Trophoblast cell (in vitro differentiated cells and primary cell): ENCODE measurements around the gene MED12.

Source experiments
- DNase-seq, 2 donors: peaks; one replicate each; pipeline ENCODE4 v3.0.0-alpha.2; 2016
- H2AFZ ChIP-seq: 2 replicates; pipeline ENCODE4 v1.6.1; 2013; ENCODE audit warnings: low read length, moderate library complexity, mild to moderate bottlenecking; ENCODE audit not compliant: insufficient read depth, poor library complexity
- H2AK5ac ChIP-seq: 2 replicates; pipeline ENCODE4 v1.6.1; 2013; ENCODE audit warnings: mild to moderate bottlenecking, low read length
- H2BK120ac ChIP-seq: 2 replicates; pipeline ENCODE4 v1.6.1; 2013; ENCODE audit warnings: low read length, mild to moderate bottlenecking, moderate library complexity; ENCODE audit not compliant: insufficient read depth, poor library complexity
- H2BK12ac ChIP-seq: 2 replicates; pipeline ENCODE4 v1.6.1; 2013; ENCODE audit warnings: mild to moderate bottlenecking, low read length, moderate library complexity
- H2BK5ac ChIP-seq: 2 replicates; pipeline ENCODE4 v1.6.1; 2013; ENCODE audit warnings: low read length, low read depth, moderate library complexity, mild to moderate bottlenecking; ENCODE audit not compliant: poor library complexity
- H3K14ac ChIP-seq: 2 replicates; pipeline ENCODE4 v1.6.1; 2013; ENCODE audit warnings: mild to moderate bottlenecking, low read length
- H3K18ac ChIP-seq: 2 replicates; pipeline ENCODE4 v1.6.1; 2013; ENCODE audit warnings: mild to moderate bottlenecking, low read length
- H3K23ac ChIP-seq: 2 replicates; pipeline ENCODE4 v1.6.1; 2013; ENCODE audit warnings: low read length
- H3K27ac ChIP-seq: 2 replicates; pipeline ENCODE4 v1.5.1; 2013; ENCODE audit warnings: low read depth, mild to moderate bottlenecking, inconsistent platforms, low read length, moderate library complexity
- H3K27me3 ChIP-seq: 2 replicates; pipeline ENCODE4 v1.6.1; 2013; ENCODE audit warnings: inconsistent platforms, mild to moderate bottlenecking, low read length, moderate library complexity; ENCODE audit not compliant: insufficient read depth
- H3K36me3 ChIP-seq, 2 experiments: 1 replicate in 1 of 2; 2 replicates in 1 of 2; pipeline ENCODE4 v1.6.1; 2013; ENCODE audit warnings: low read length in 2 of 2, mild to moderate bottlenecking in 2 of 2, moderate library complexity in 1 of 2; ENCODE audit not compliant: insufficient read depth in 2 of 2, control insufficient read depth in 1 of 2
- H3K4ac ChIP-seq: 2 replicates; pipeline ENCODE4 v1.6.1; 2013; ENCODE audit warnings: low read depth, mild to moderate bottlenecking, low read length, moderate library complexity
- H3K4me1 ChIP-seq, 2 experiments: 1 replicate in 1 of 2; 2 replicates in 1 of 2; pipeline ENCODE4 v1.6.1; 2013; ENCODE audit warnings: low read length in 2 of 2, mild to moderate bottlenecking in 2 of 2, moderate library complexity in 1 of 2; ENCODE audit not compliant: insufficient read depth in 2 of 2, control insufficient read depth in 1 of 2
- H3K4me2 ChIP-seq: 2 replicates; pipeline ENCODE4 v1.6.1; 2013; ENCODE audit warnings: inconsistent platforms, mild to moderate bottlenecking, low read length, moderate library complexity
- H3K4me3 ChIP-seq: 2 replicates; pipeline ENCODE4 v1.5.1; 2013; ENCODE audit warnings: mild to moderate bottlenecking, low read depth, low read length, inconsistent platforms
- H3K79me1 ChIP-seq: one replicate; pipeline ENCODE4 v1.6.1; 2013; ENCODE audit warnings: low read length
- H3K79me2 ChIP-seq: 2 replicates; pipeline ENCODE4 v1.6.1; 2013; ENCODE audit warnings: low read length, mild to moderate bottlenecking; ENCODE audit not compliant: control insufficient read depth, insufficient read depth, poor library complexity
- H3K9ac ChIP-seq: 2 replicates; pipeline ENCODE4 v1.6.1; 2013; ENCODE audit warnings: mild to moderate bottlenecking, low read length
- H3K9me3 ChIP-seq: 2 replicates; pipeline ENCODE4 v1.6.1; 2013; ENCODE audit warnings: low read depth, mild to moderate bottlenecking, control low read depth, inconsistent platforms, low read length; ENCODE audit not compliant: insufficient read depth
- H4K12ac ChIP-seq: 2 replicates; pipeline ENCODE4 v1.6.1; 2013; ENCODE audit warnings: low read depth, mild to moderate bottlenecking, low read length, moderate library complexity
- H4K8ac ChIP-seq: 2 replicates; pipeline ENCODE4 v1.6.1; 2013; ENCODE audit warnings: low read depth, mild to moderate bottlenecking, low read length, moderate library complexity
- H4K91ac ChIP-seq: one replicate; pipeline ENCODE4 v1.6.1; 2013; ENCODE audit warnings: low read depth, mild to moderate bottlenecking, low read length, moderate library complexity
- WGBS: extraction: QIAGEN DNeasy Blood & Tissue Kit; methylation state at CpG from one replicate; pipeline ENCODE4 v1.1.7; 2013; ENCODE audit warnings: missing lambda C conversion rate; ENCODE audit not compliant: insufficient read length, insufficient coverage; ENCODE audit errors: extremely low coverage; 5-methylcytosine and 5-hydroxymethylcytosine counted together

The MED12 gene

DNA sequence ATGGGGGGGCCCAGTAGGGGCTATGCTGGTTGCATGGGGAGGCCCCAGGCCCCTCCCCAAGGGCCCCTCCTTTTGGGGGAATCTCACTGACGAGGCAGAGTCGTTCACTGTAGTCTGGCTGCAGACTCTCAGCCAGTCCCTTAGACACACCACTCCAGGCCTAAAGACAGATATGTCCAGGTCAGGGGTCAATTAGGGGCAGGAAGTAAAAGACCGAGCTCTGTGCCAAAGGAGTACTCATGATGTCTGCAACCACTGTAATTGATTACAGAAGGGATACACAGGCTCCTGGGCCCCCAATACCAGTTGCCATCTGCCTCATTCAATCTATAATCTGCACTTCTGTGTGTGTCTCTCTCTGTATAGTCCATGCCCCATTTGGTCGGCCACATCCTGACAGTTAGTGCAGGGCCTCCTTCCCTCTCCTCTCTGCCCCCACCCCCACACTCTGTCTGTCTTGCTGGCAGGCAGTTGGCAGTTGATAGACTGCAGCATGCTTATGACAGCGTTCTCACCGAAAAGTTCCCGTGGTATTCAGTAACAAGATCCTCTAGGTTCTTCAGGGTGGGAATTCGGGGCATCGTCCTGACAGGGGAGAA, 10.5 kb upstream of the MED12 start:
- Histone ChIP-seq H3K4ac (no peak overlapping the region), H3K27me3 (no peaks in the 10 kb centered on the region), H2AFZ (no peak overlapping the region)

DNA sequence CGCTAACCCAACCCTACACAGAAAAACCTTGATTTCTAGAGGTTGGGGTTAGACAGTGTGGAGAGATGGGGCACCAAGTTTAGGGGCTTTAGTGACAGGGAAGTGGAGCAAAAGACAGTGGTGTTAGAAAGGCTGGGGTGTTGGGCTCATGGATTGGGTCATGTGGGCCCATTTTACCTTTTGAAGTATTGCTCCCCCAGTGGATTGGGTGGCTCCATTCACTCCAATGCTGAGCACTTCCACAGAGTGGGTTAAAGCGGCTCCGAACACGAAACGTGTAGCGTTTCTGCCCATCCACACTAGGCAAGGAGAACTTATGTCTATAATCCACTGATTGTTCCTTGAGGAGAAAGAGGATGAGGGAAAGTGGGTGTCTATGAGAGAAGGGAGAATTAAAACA, 9.3 kb upstream of the MED12 start:
- no peak overlapping the region for H2AK5ac ChIP-seq
- H3K79me1 ChIP-seq = peaks cover 5% of the 10 kb centered on the region
- no peak overlapping the region for H3K18ac ChIP-seq
- H3K4ac ChIP-seq = no peak overlapping the region
- no peak overlapping the region for H3K27ac ChIP-seq
- no peak overlapping the region for H3K4me3 ChIP-seq
- H4K12ac ChIP-seq = no peak overlapping the region
- peaks cover 12 to 22% of the 10 kb centered on the region in 2 experiments for H3K4me1 ChIP-seq
- H2BK120ac ChIP-seq = peak overlapping the region; percentile 38
- DNase-seq = no peak
- H3K9me3 ChIP-seq = no peaks in the 10 kb centered on the region
- no peak overlapping the region for H3K14ac ChIP-seq
- no peak overlapping the region for H4K8ac ChIP-seq
- no peak overlapping the region for H3K4me2 ChIP-seq
- H3K23ac ChIP-seq = no peak overlapping the region
- H3K79me2 ChIP-seq = no peaks in the 10 kb centered on the region
- H2AFZ ChIP-seq = no peak overlapping the region
- no peak overlapping the region for H3K9ac ChIP-seq
- no peaks in the 10 kb centered on the region for H3K27me3 ChIP-seq
- no peak overlapping the region for H2BK5ac ChIP-seq
- no peaks in the 10 kb centered on the region for H3K36me3 ChIP-seq
- WGBS = 100% methylated on average over 1 of the region's 6 CpGs
- no peak overlapping the region for H2BK12ac ChIP-seq
- H4K91ac ChIP-seq = peak overlapping the region; percentile 57

More for the DNA sequence above, 10.5 kb upstream of the MED12 start:
- peak overlapping the region; percentile 47 for H3K4me2 ChIP-seq
- peaks cover 14 to 30% of the 10 kb centered on the region in 2 experiments for H3K4me1 ChIP-seq
- peak overlapping the region; percentile 61 for H2BK12ac ChIP-seq
- peak overlapping the region; percentile 12 for H2BK5ac ChIP-seq
- H3K36me3 ChIP-seq = no peaks in the 10 kb centered on the region
- H3K9ac ChIP-seq = no peak overlapping the region
- H3K27ac ChIP-seq = peak overlapping the region; percentile 61
- H4K91ac ChIP-seq = peak overlapping the region; percentile 36
- DNase-seq = no peak
- H3K79me1 ChIP-seq = peaks cover 7% of the 10 kb centered on the region
- no peak overlapping the region for H2AK5ac ChIP-seq
- H3K79me2 ChIP-seq = no peaks in the 10 kb centered on the region
- no peak overlapping the region for H4K12ac ChIP-seq
- no CpG with 5 or more reads among the region's 9 CpGs for WGBS
- no peak overlapping the region for H2BK120ac ChIP-seq
- H3K23ac ChIP-seq = no peak overlapping the region
- H3K9me3 ChIP-seq = no peaks in the 10 kb centered on the region
- no peak overlapping the region for H3K4me3 ChIP-seq
- H4K8ac ChIP-seq = no peak overlapping the region
- no peak overlapping the region for H3K14ac ChIP-seq
- no peak overlapping the region for H3K18ac ChIP-seq

DNA sequence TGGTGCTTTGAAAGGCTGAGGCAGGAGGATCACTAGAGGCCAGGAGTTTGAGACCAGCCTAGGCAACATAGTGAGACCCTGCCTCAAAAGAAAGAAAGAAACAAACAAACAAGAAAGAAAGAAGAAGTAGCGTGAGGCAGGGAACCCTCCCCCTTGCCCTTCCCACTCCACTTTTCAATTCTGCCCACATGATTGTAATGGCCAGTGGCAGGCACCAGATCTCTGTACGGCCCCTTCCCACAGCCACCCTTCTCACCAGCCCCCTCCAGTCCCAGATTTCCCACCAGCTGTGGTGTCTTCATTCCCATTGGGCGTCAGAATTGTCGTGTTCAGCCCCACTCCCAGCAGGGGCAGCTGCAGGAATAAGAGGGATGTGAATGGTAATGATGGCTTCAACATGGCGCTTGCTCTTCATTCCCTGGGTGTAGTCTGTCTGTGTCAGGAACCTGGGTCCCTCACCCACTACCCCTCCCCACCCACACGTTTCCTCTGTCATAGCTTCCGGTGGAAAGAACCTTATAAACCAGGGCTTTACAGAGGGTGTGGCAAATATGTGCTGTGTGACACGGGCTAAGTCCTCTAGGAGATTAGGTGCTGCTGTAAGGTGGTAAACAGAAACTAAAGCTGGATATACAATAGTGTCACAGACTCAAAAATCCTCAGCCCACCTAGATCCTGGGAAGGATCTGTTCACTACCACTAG, 7.1 kb upstream of the MED12 start, which contains the start of gene IL2RG:
Gene IL2RG, minus strand, starts transcription at position 437 of the 703 bp plus-strand sequence. Its CDS starts 38 bp downstream, at position 399.
- H3K23ac ChIP-seq = no peak within 1 kb of the TSS
- no peak within 1 kb of the TSS for H2BK5ac ChIP-seq
- peaks cover 7 to 15% of the 10 kb centered on the region in 2 experiments for H3K4me1 ChIP-seq
- H3K4ac ChIP-seq = no peak within 1 kb of the TSS
- no peaks in the 10 kb centered on the region for H3K27me3 ChIP-seq
- H2BK12ac ChIP-seq = peak within 1 kb of the TSS; percentile 64
- H3K18ac ChIP-seq = no peak within 1 kb of the TSS
- H4K12ac ChIP-seq = no peak within 1 kb of the TSS
- no peak within 1 kb of the TSS for H3K4me3 ChIP-seq
- H3K9me3 ChIP-seq = no peaks in the 10 kb centered on the region
- no peak within 1 kb of the TSS for H2AFZ ChIP-seq
- H4K91ac ChIP-seq = no peak within 1 kb of the TSS
- H3K27ac ChIP-seq = no peak within 1 kb of the TSS
- H2BK120ac ChIP-seq = no peak within 1 kb of the TSS
- H3K36me3 ChIP-seq = no peaks in the 10 kb centered on the region
- WGBS = no CpG with 5 or more reads among the region's 8 CpGs
- no peak within 1 kb of the TSS for H3K9ac ChIP-seq
- H2AK5ac ChIP-seq = peak within 1 kb of the TSS; percentile 62
- no peaks in the 10 kb centered on the region for H3K79me2 ChIP-seq
- peak within 1 kb of the TSS; percentile 28 for H4K8ac ChIP-seq
- no peak within 1 kb of the TSS for H3K14ac ChIP-seq
- no peak for DNase-seq
- H3K4me2 ChIP-seq = no peak within 1 kb of the TSS
- peaks cover 3% of the 10 kb centered on the region for H3K79me1 ChIP-seq

DNA sequence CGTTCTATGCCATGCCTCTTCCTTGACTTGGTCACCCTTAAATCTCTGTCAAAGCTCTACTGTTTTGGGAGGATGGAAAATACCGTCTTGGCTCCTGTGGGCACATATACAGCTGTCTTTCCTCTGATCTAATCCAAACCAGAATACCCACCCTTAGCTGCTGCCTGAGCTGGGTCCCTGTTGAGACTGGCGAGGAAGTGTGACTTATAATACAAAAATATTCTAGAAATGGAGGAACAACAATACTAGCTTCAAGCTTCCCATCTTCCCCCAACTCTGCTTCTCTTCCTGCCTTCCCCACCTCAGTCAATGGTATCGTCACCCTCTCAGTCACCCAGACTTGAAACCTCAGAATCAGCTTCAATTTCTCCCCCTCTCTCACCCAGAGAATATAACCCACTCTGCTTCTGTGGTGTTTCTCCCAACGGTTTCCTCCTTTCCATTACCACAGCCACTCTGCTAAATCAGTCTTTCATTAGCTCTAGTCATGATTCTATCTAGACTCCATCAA, 6.4 kb upstream of the MED12 start:
- H3K23ac ChIP-seq = no peak overlapping the region
- H3K9ac ChIP-seq = no peak overlapping the region
- H2BK12ac ChIP-seq = no peak overlapping the region
- no peak overlapping the region for H2BK120ac ChIP-seq
- H3K9me3 ChIP-seq = no peaks in the 10 kb centered on the region
- no peak overlapping the region for H4K12ac ChIP-seq
- no peak for DNase-seq
- H2AK5ac ChIP-seq = no peak overlapping the region
- WGBS = no CpG with 5 or more reads among the region's 5 CpGs
- no peak overlapping the region for H3K18ac ChIP-seq
- H4K8ac ChIP-seq = no peak overlapping the region
- H3K4ac ChIP-seq = no peak overlapping the region
- H2AFZ ChIP-seq = no peak overlapping the region
- H3K4me2 ChIP-seq = no peak overlapping the region
- H3K27me3 ChIP-seq = no peaks in the 10 kb centered on the region
- H4K91ac ChIP-seq = no peak overlapping the region
- H3K14ac ChIP-seq = no peak overlapping the region
- no peak overlapping the region for H3K4me3 ChIP-seq
- peaks cover 3% of the 10 kb centered on the region for H3K79me1 ChIP-seq
- H3K27ac ChIP-seq = no peak overlapping the region
- peaks cover 4 to 12% of the 10 kb centered on the region in 2 experiments for H3K4me1 ChIP-seq
- no peak overlapping the region for H2BK5ac ChIP-seq
- no peaks in the 10 kb centered on the region for H3K79me2 ChIP-seq
- H3K36me3 ChIP-seq = no peaks in the 10 kb centered on the region
